ENCODE data around the gene PAQR4. TPM values are rescaled to one million over a fixed set of nuclear protein-coding genes. Genes with fewer than 3 reads are reported as not detected.

Gene PAQR4
- total and polyA plus RNA-seq, 12 donors, result 3.7 to 17.9 (median 7.1) TPM

DNA sequence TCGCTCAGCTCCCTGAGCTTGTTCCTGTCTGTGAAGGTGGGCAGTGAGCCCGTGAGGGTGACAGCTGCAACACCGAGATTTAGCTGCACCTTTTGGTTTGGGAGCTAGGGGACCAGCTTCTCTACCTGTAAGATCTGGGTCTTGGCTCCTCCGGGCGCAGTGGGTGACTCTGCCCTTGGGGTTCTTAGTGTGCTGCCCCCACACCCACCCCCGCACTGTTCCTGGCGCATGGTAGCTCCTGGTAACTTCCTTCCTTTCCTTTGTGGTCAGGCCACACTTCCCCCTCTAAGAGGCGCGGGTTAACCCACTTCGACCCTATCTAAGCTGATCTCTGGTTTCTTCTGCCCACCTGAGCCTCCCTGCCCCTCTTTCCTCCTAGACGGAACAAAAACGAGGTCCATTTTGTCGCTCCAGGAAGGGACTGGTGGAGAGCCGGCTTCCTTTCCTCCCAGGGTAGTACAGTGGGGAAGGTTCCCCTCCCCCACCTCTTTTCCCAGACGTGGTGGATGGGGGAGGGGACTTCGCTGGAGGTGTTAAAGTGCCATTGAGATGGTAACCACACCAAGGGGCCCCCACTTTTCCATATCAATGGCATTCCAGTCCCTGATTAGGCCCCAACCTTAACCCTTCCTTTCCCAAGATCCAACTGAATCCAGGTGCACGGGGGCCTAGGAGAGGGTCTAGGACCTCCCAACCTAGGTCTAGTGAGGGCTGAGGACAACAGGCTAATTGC is 39.0 kb downstream of the PAQR4 start:
- no peak for ATAC-seq
- Histone ChIP-seq H3K27me3 (peaks cover under 1 to 90% (median 78%) of the 10 kb centered on the region in 7 donors), H3K27ac (peak overlapping the region in 2 of 10 donors; percentile 44 to 71), H3K36me3 (peaks cover 0 to 4% (median 0%) of the 10 kb centered on the region in 9 donors), H3K9me3 (no peaks in the 10 kb centered on the region), H3K4me3 (peak overlapping the region in 2 of 10 donors; percentile 14 to 34), H3K4me1 (peaks cover 0 to 34% (median 9%) of the 10 kb centered on the region in 9 donors)
- 21 to 26% methylated on average over 17 of the region's 17 CpGs for WGBS, 2 donors
- no peak for DNase-seq
- TF ChIP-seq CTCF (IDR thresholded peaks at IDR 0.05), result no peak
- intact Hi-C loops (cut with DNase I), result no loop called here

GRCh38 chr16:3008690-3009037 is 39.5 kb downstream of the PAQR4 start:
- peaks cover 0 to 31% (median 5%) of the 10 kb centered on the region in 9 donors for H3K4me1 ChIP-seq
- peak overlapping the region in 2 of 10 donors; percentile 44 to 71 for H3K27ac ChIP-seq
- H3K4me3 ChIP-seq, result peak overlapping the region in 1 of 10 donors; percentile 34
- H3K36me3 ChIP-seq, result peaks cover 0 to 4% (median 0%) of the 10 kb centered on the region in 9 donors
- H3K27me3 ChIP-seq, result peaks cover 6 to 90% (median 83%) of the 10 kb centered on the region in 7 donors
- no peak for TF ChIP-seq CTCF (IDR thresholded peaks at IDR 0.05)
- no peak for ATAC-seq
- intact Hi-C loops (cut with DNase I), result no loop called here
- no peak for DNase-seq
- no peaks in the 10 kb centered on the region for H3K9me3 ChIP-seq
- 34 to 37% methylated on average over 4 of the region's 4 CpGs for WGBS, 2 donors

GRCh38 chr16:3009568-3010390 is 40.6 kb downstream of the PAQR4 start:
- H3K27me3 ChIP-seq, result peaks cover 8 to 96% (median 91%) of the 10 kb centered on the region in 7 donors
- ATAC-seq, result no peak
- intact Hi-C loops (cut with DNase I), result no loop called here
- peaks cover 0 to 29% (median 4%) of the 10 kb centered on the region in 9 donors for H3K4me1 ChIP-seq
- no peak overlapping the region for H3K27ac ChIP-seq
- H3K9me3 ChIP-seq, result no peaks in the 10 kb centered on the region
- no peak for TF ChIP-seq CTCF (IDR thresholded peaks at IDR 0.05)
- no peak for DNase-seq
- WGBS, 2 donors, result 40 to 46% methylated on average over 21 of the region's 21 CpGs
- H3K4me3 ChIP-seq, result no peak overlapping the region
- peaks cover 0 to 4% (median 0%) of the 10 kb centered on the region in 9 donors for H3K36me3 ChIP-seq

DNA sequence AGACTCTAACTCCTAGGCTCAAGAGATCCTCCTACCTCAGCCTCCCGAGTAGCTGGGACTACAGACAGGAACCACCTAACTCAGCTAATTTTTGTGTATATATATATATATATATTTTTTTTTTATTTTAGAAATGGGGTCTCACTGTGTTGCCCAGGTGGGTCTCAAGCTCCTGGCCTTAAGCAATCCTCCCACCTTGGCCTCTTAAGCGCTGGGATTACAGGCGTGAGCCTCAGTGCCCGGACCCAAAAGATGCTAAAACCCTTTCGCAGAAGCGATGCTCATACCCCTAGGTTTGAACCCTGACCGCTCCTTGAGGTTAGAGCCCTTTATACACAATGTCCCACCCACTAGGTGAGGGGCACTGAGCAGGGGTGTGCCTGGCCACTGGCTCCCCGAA is 41.4 kb downstream of the PAQR4 start:
- Histone ChIP-seq H3K27me3 (peaks cover 8 to 95% (median 83%) of the 10 kb centered on the region in 7 donors), H3K4me1 (peaks cover 0 to 26% (median 0%) of the 10 kb centered on the region in 9 donors), H3K4me3 (no peak overlapping the region), H3K27ac (no peak overlapping the region), H3K9me3 (no peaks in the 10 kb centered on the region), H3K36me3 (peaks cover 0 to 4% (median 0%) of the 10 kb centered on the region in 9 donors)
- 89 to 92% methylated on average over 8 of the region's 8 CpGs for WGBS, 2 donors
- TF ChIP-seq CTCF (IDR thresholded peaks at IDR 0.05), result no peak
- ATAC-seq (no peak), DNase-seq (no peak)
- intact Hi-C loops (cut with DNase I), result no loop called here
